PC-9 (cell line): ENCODE data around the gene TCF4. TPM values are rescaled to one million over a fixed set of nuclear protein-coding genes. Genes with fewer than 3 reads are reported as not detected.

Experiments
- BruUV-seq: library from RNA; stranded (reverse); fragments of 400-500 nt; replicated peaks from 2 replicates; lab custom pipeline; 2021; lab: Mats Ljungman, UMichigan
- CTCF ChIA-PET: fragments of 300-600 bp; sonication (Branson Sonifier 250); formaldehyde crosslinking; loops from one replicate; lab custom pipeline; 2022; ENCODE audit warnings: antibody characterized with exemption; lab: Charles Lee
- POLR2A ChIA-PET: fragments of 300-600 bp; sonication (Branson Sonifier 250); formaldehyde crosslinking; loops from one replicate; lab custom pipeline; 2022; ENCODE audit warnings: antibody characterized with exemption; ENCODE audit not compliant: unreplicated experiment; lab: Charles Lee
- DNase-seq, 2 experiments: peaks; one replicate each; pipeline versions ENCODE4 v3.0.0 to v3.0.0-alpha.2; 2015 to 2022; ENCODE audit warnings: mixed read lengths in 1 of 2
- H2AFZ ChIP-seq: fragments of 200-600 bp; sonication (generic); 2 replicates; pipeline ENCODE4 v1.8.1; 2017; ENCODE audit warnings: antibody characterized with exemption
- H3F3A ChIP-seq: fragments of 200-600 bp; sonication (generic); 2 replicates; pipeline ENCODE4 v1.8.1; 2017; ENCODE audit warnings: antibody characterized with exemption, mild to moderate bottlenecking, low read depth; ENCODE audit not compliant: insufficient read depth
- H3K27ac ChIP-seq: fragments of 200-600 bp; sonication (generic); 2 replicates; pipeline ENCODE4 v1.6.1; 2016; ENCODE audit warnings: mixed run types
- H3K27me3 ChIP-seq: fragments of 200-600 bp; sonication (generic); 2 replicates; pipeline ENCODE4 v1.6.1; 2016; ENCODE audit warnings: low read depth, mixed run types; ENCODE audit not compliant: insufficient read depth
- H3K36me3 ChIP-seq: fragments of 200-600 bp; sonication (generic); 2 replicates; pipeline ENCODE4 v1.6.1; 2016; ENCODE audit warnings: low read depth, mixed run types
- H3K4me1 ChIP-seq: fragments of 200-600 bp; sonication (generic); replicated peaks from 2 replicates; pipeline ENCODE4 v1.6.1; 2016; ENCODE audit warnings: mixed run types; ENCODE audit not compliant: insufficient read depth
- H3K4me2 ChIP-seq: fragments of 200-600 bp; sonication (generic); 2 replicates; pipeline ENCODE4 v1.6.1; 2017; ENCODE audit warnings: mixed run types
- H3K4me3 ChIP-seq: fragments of 200-600 bp; sonication (generic); 2 replicates; pipeline ENCODE4 v1.6.1; 2016; ENCODE audit warnings: mixed run types
- H3K79me2 ChIP-seq: fragments of 200-600 bp; sonication (generic); 2 replicates; pipeline ENCODE4 v1.6.1; 2017; ENCODE audit warnings: low read depth, mixed run types
- H3K9me2 ChIP-seq: fragments of 200-600 bp; sonication (generic); 2 replicates; pipeline ENCODE4 v1.8.1; 2017; ENCODE audit warnings: mild to moderate bottlenecking; ENCODE audit not compliant: insufficient read depth
- H3K9me3 ChIP-seq: fragments of 200-600 bp; sonication (generic); 2 replicates; pipeline ENCODE4 v1.8.1; 2016; ENCODE audit warnings: low read depth; ENCODE audit not compliant: insufficient read depth
- H4K20me1 ChIP-seq: fragments of 200-600 bp; sonication (generic); 2 replicates; pipeline ENCODE4 v1.8.1; 2017; ENCODE audit not compliant: insufficient read depth
- EZH2 ChIP-seq: fragments of 200-600 bp; sonication (generic); IDR thresholded peaks from 2 replicates; pipeline ENCODE4 v1.8.0; 2017; ENCODE audit warnings: antibody characterized with exemption, low read depth
- intact Hi-C: fragments of 100-400 bp; cut with micrococcal nuclease; formaldehyde crosslinking; loops from one replicate; pipeline ENCODE4 v1.10.0; 2022; ENCODE audit not compliant: unreplicated experiment
- total RNA-seq: library from RNA; stranded (reverse); gene quantifications from 2 replicates; pipeline ENCODE4 v1.2.3, GENCODE V29; 2021
- TF ChIP-seq, protein P1 (sequence below): fragments of 200-600 bp; sonication (generic); conservative IDR thresholded peaks from 2 replicates; pipeline ENCODE4 v1.6.1; 2017; ENCODE audit warnings: mixed run types, antibody characterized with exemption, mild to moderate bottlenecking, moderate library complexity

TCF4 gene
- total RNA-seq, 1 experiment from 2014 or later = 0.74 TPM

DNA sequence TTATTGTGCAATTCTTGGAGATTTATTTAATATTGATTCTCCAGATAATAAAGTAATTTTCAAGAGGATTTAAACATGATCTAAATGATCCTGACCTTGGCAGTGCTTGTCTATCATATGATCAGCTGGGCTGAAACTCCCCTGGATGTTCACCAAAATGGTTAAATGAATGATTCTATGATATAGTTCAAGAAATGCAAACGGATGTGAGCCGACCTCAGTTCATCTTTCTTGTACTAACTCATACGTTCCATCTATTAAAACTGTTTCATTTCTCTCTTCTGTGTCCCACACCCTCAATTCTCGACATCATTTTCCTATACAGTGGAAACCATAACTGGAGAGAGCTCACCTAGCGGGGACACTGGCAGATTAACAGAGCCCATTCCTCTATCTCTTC lies 347.0 kb downstream of the TCF4 start:
- Histone ChIP-seq H4K20me1 (no peaks in the 10 kb centered on the region), H3K4me2 (no peak overlapping the region), H3K4me3 (no peak overlapping the region), H3K27ac (no peak overlapping the region), H3F3A (no peaks in the 10 kb centered on the region), H3K79me2 (no peaks in the 10 kb centered on the region), H3K9me2 (no peaks in the 10 kb centered on the region), H3K4me1 (no peaks in the 10 kb centered on the region), H3K27me3 (no peaks in the 10 kb centered on the region), H3K9me3 (no peaks in the 10 kb centered on the region), H2AFZ (no peak overlapping the region), H3K36me3 (no peaks in the 10 kb centered on the region)
- TF ChIP-seq, protein P1, sequence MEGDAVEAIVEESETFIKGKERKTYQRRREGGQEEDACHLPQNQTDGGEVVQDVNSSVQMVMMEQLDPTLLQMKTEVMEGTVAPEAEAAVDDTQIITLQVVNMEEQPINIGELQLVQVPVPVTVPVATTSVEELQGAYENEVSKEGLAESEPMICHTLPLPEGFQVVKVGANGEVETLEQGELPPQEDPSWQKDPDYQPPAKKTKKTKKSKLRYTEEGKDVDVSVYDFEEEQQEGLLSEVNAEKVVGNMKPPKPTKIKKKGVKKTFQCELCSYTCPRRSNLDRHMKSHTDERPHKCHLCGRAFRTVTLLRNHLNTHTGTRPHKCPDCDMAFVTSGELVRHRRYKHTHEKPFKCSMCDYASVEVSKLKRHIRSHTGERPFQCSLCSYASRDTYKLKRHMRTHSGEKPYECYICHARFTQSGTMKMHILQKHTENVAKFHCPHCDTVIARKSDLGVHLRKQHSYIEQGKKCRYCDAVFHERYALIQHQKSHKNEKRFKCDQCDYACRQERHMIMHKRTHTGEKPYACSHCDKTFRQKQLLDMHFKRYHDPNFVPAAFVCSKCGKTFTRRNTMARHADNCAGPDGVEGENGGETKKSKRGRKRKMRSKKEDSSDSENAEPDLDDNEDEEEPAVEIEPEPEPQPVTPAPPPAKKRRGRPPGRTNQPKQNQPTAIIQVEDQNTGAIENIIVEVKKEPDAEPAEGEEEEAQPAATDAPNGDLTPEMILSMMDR = no peak
- TF ChIP-seq EZH2 = no peak
- ChIA-PET POLR2A (no interaction called here), CTCF (no interaction called here)
- intact Hi-C loops = no loop called here
- DNase-seq = no peak
- no TSS peak for BruUV-seq

DNA sequence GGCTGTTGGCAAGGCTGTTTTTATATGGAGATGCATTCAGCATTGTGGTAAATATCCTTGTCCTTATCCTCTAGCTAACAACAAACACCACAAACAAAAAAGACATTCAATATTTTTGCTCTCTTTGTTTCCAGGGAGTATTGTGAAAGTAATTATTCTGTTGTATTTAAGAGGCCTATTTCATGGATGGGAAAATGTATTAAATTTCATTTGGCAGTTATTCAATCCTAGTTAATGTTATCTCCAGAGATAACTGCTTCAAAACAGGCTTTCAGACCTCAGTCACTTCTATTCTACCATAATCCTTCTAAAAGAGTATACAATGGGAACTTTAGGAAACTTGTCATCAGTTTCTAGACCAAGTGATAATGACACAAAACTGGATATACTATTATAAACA lies 348.3 kb downstream of the TCF4 start:
- no peak for DNase-seq
- Histone ChIP-seq H3K79me2 (no peaks in the 10 kb centered on the region), H3K4me3 (no peak overlapping the region), H3K27ac (no peak overlapping the region), H3K4me2 (no peak overlapping the region), H4K20me1 (no peaks in the 10 kb centered on the region), H3F3A (no peaks in the 10 kb centered on the region), H2AFZ (no peak overlapping the region), H3K27me3 (no peaks in the 10 kb centered on the region), H3K9me2 (no peaks in the 10 kb centered on the region), H3K9me3 (no peaks in the 10 kb centered on the region), H3K36me3 (no peaks in the 10 kb centered on the region), H3K4me1 (no peaks in the 10 kb centered on the region)
- BruUV-seq = no TSS peak
- TF ChIP-seq EZH2 = no peak
- TF ChIP-seq, protein P1 = no peak
- POLR2A ChIA-PET = no interaction called here
- CTCF ChIA-PET = no interaction called here
- intact Hi-C loops = no loop called here

DNA sequence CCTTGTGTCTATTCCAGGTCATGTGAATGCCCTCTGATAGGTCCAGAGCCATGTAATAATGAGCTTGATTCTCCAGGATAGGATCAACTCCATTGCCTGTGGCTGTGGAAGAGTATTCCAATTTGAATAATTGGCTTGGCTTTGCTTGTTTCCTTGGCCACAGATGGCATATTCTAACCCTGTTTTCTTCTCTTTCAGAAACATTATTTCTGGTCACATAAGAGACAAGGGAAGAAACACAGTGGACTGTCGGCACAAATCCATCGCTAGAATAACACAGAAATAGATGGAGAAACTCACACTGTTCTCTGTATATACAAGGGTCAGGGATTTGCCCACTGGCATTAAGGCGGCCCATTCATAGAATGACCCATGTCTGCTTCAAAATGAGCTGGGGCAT lies 350.3 kb downstream of the TCF4 start:
- no peaks in the 10 kb centered on the region for H4K20me1 ChIP-seq
- no peak overlapping the region for H3K27ac ChIP-seq
- ChIA-PET CTCF (no interaction called here), POLR2A (no interaction called here)
- H3K36me3 ChIP-seq = no peaks in the 10 kb centered on the region
- H3K4me1 ChIP-seq = no peaks in the 10 kb centered on the region
- no peaks in the 10 kb centered on the region for H3K27me3 ChIP-seq
- H2AFZ ChIP-seq = no peak overlapping the region
- no peak for DNase-seq
- no peaks in the 10 kb centered on the region for H3F3A ChIP-seq
- H3K9me3 ChIP-seq = no peaks in the 10 kb centered on the region
- no peak overlapping the region for H3K4me2 ChIP-seq
- no peak overlapping the region for H3K4me3 ChIP-seq
- H3K9me2 ChIP-seq = no peaks in the 10 kb centered on the region
- TF ChIP-seq, protein P1 = no peak
- TF ChIP-seq EZH2 = no peak
- no TSS peak for BruUV-seq
- H3K79me2 ChIP-seq = no peaks in the 10 kb centered on the region
- intact Hi-C loops = no loop called here
